CD4-positive, alpha-beta T cell treated with Interferon alpha-2 for 1 hour (primary cell): Measurements from ENCODE around the gene CPS1.

ENCODE experiments used
- DNase-seq, 2 donors: peaks; one replicate each; pipeline ENCODE4 v3.0.0-alpha.2; 2020 to 2022

The CPS1 gene

DNA sequence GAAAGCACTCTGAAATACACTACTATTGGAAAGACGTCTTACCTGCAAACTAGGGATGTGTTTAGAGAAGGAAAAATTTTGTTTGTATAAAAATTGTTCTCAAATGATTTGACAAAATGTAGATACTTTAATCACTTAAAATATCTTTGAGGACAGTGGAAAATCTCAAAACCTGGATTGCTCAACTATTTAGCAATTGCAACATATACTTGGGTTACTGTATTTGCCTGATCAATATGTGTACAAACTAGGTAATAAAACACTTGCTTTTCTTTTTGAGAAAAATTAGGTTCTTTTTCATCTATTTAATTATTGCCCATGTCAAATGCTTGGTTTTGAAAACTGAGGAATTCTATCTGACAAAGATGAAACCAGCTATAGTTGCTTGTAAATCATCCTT, 60.9 kb downstream of the CPS1 start:
- no peak for DNase-seq

- DNase-seq = peak in 1 of 2 donors; percentile 9
Measured at GRCh38 chr2:210617732-210618330, 61.4 kb downstream of the CPS1 start.

DNA sequence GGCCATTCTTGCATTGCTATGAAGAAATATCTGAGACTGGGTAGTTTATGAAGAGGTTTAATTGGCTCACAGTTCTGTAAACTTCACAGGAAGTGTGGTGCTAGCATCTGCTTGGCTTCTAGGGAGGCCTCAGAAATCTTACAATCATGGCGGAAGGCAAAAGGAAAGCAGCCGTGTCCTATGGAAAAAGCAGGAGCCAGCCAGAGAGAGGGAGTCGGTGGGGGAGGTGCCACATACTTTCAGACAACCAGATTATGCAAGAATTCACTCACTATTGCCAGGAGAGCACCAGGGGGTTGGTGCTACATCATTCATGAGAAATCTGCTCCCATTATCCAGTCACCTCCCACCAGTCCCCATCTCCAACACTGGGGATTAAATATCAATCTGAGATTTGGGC, 64.1 kb downstream of the CPS1 start:
- no peak for DNase-seq

GRCh38 chr2:210623506-210623905, 67.1 kb downstream of the CPS1 start:
- DNase-seq = no peak

GRCh38 chr2:210626849-210627248, 70.5 kb downstream of the CPS1 start:
- no peak for DNase-seq

DNA sequence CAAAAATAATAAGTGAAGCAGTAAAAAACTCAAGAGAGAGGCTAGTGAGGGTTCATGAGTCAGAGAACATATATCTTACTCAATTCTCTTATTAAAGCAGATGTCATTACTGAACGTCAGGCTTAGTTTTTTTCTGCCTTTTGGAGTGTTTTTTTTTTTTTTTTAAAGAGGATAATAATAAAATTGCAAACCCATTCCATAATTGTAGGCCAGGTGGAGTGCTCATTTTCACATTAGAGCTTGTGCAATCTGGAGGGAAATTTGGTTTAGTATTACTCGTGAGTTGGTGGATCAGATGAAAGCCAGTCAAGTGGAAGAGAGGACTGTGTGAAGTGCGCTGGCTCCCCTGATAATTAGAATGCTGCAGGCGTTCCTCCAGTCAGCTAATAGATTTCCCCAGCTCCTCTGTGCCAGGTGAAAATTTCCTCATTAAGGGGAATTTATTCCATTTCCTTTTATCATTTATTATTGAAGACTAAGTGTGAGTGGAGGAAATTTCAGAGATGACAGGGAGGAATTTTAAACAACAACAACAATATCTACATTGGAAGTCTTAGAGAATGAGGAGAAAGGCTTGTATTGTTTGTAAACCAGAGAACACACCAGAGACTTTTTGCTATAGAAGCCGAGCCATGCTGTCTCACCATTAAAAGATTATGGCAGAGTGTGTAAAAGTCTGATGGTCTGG, 74.6 kb downstream of the CPS1 start:
- DNase-seq = no peak

DNA sequence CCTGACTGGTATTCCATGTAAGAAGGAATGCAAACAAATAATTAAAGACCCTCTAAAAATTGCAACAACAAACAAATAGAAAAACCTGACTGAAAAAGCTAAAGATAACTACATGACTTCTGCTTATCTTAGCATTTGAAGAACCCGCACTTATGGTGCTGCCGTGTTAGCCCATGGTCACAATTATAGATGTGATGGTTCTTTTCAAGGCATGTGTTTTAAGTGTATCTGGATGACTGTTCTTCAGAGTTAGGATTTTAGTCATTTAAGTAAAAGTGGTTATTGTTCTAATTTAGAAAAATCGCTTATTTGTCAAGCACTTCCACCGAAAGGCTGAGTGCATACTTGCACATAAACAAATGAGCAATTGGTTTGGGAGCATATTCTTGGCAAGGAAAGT, 77.3 kb downstream of the CPS1 start:
- no peak for DNase-seq

- DNase-seq = no peak
Measured at GRCh38 chr2:210635257-210635656, 78.9 kb downstream of the CPS1 start.

- DNase-seq = no peak
Measured at GRCh38 chr2:210642333-210642732, 85.9 kb downstream of the CPS1 start.

GRCh38 chr2:210647151-210647550, 90.8 kb downstream of the CPS1 start:
- no peak for DNase-seq

DNA sequence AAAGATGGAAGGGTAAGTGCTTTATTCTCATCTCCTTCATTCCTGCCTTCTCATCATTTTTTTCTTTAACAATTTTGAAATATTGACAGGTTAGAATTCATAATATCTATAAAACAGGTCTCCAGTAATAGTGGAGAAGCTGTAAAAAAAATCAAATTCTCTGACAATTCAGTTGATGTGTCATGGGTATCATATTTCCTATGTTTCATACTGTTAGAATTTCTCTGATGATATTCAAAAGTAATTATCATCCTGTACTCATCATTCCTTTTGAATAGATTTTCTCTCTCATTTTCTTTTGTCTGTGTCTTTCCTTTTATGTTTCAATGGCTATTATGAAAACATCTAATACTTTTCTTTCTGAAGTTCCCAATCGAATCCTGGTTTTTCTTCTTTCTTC, 97.7 kb downstream of the CPS1 start:
- DNase-seq = no peak

DNA sequence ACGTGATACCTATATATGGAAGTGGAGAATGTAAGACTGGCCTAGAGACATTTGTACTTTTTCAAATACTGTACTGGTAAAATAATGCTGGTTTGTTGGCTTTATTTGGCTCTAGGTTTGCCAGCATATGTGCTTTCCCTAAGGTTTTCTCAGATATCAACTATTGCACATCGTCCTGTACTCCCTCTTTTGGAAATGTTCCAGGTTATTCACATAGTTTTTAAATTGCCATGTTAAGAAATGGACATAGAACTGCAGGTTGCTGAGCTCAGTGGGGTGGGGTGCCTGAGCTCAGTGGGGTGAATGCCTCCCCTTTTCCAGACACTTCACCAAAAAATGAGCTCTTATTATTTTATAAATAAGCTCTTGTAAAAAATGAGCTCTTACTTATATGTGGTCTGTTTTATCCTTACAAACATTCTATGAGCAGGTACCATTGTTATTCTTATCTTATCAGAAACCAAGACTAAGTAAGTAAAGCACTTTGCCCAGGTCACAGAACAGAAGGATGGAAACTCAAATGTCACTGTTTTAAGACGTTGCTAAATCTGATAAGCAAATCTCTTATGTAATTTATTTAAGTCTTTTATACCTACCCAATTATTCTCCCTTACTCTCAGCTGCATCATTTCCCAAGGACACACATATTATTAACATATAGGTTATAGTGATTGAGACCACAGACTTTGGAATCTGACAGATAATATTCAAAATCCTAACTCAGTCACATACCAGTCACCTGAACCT, 99.0 kb downstream of the CPS1 start:
- DNase-seq = no peak

GRCh38 chr2:210657874-210658273, 101.5 kb downstream of the CPS1 start:
- DNase-seq = no peak

GRCh38 chr2:210660751-210661150, 104.4 kb downstream of the CPS1 start:
- DNase-seq = no peak

DNA sequence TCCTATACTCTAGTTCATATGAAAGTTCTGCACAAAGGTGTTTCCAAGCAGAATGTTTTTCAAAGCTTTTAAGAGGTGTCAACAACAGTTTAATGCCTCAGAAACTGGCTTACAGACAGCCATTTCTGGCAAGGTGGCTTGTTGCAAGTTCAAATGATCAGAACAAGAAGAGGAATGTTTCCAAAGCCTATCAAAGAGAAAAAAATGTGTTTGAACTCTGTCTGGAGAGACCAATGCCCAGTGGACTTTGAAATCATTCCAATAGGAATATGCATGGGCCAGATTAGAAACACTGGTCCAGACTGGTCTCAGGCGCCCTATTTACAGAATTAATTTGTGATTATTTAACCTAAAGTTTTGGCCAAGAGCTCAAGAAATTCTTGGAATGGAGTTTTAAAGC, 106.2 kb downstream of the CPS1 start:
- DNase-seq = no peak

DNA sequence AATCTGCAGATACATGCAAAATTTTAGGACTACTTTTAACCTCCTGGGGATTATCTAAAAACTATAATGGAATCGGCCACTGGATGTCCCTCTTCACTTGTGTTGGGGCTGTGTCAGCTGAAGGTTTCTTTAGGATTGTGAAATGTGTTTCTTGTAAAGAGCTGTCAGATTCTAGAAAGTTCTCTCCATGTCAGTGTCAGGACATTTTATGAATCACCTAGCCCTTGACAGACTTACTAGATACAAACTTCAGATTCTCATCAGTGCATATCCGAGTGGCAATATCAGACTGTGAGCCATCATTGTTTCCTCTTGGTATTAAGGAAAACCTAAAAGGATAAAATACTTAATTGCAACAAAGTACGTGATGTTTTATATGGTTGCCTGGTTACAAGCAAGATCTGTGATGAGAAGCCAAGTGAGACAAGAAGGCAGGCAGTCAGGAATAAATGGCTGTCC, 107.3 kb downstream of the CPS1 start:
- DNase-seq = no peak

DNA sequence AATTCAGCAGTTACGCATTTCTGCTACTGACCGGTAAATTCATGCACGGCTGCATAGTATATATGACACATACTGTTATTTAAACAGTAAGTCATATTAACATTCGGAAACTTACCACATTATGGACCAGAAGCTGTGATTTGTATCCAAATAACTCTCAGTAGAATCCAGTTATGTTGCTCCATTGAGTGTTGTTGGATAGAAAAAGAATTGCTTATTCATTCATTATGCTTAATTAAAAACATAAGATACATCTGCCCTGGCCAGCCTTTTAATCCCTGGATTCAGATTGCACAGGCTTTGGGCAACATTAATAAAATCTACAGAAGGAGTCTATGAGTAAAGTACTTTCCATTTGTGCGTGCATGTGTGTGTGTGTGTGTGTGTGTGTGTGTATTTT, 111.3 kb downstream of the CPS1 start:
- DNase-seq = no peak

DNA sequence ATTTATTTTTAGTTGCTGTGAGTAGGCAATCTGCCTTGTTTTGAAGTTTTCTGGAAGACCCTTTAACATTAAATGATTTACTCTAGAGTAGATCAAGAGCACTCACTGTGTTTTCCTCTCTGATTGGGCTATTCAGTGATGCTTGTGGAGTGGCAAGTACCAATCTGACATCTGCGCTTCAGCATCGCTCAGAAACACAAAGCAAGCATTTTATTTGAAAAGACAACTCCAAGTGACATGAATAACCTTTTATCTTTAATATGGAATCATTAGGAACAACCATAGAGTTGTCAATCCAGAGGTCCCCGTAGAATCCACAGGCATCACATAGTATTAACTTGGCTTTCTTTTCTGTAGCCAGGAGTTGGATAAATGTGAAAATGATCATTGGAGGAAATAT, 114.7 kb downstream of the CPS1 start:
- no peak for DNase-seq

DNA sequence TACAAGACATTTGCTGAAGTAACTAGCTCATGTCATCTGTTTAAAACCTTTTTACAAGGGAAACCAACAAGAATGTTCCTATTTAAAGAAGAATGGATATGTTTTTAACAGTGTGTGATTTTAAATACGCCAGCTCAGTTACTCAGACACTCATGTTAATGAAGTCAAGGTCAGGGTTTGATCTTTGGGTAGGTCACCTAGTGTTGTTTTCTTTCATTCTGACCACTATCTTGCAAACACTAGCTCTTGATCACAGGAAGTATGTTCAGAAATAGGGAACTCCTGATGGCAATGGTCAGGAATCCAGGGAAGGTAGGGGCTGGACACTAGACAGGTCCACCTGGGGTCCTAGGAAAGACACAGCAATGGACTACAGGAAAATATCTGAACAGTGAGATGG, 116.7 kb downstream of the CPS1 start:
- no peak for DNase-seq

DNA sequence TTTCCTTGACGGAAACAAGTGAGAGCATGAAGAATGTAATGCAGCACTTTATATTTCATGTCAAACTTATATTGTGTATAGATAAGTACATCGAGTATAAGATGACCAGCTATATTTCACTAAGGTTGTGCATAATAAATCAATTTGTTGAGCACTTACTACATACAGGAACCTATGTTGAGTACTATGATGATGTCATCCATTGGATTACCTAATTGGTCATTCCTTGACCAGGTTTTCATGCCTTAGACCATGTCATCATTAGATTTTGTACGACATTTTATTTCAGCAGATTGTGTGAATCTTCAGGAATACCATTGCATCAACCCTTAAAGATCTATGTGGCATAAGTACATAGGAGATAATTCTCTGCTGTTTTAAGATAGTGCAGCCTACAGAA, 119.7 kb downstream of the CPS1 start:
- no peak for DNase-seq

DNA sequence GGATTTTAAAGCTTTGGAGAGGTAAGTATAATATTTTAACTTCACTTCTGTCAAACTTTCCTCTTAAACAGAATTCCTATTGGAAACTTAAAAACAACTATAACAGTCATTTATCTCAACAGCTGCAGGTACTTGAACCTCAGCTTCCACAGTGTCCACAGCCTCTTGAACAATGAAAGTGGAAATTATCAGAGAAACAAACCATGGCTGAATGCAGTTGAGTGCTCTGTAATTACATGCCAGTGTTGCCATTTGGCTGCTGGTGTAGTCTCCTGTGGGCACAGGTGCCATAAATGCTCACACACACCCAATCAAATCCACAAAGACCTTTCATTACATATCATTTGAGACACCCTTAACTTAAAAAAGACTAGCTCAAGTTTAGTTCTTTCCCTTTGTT, 125.1 kb downstream of the CPS1 start:
- no peak for DNase-seq

DNA sequence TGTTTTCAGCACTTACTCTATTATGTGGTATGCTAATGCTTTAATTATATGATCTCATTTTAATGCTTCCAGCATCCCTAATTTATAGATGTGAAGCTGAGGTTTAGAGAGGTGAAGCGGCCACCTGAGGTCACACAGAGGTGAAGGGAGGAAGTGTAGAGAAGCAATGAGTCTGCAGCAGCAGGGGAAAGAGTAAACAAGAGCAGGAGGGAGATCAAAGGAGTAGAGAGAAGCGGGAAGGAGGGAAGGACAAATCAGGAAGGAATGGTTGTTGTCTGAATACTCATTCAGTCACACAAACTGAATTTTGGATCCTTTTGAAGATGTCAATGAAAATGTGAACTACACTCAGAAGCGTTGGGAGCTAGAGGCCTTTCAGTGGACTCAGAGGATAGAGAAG, 130.0 kb downstream of the CPS1 start:
- no peak for DNase-seq

DNA sequence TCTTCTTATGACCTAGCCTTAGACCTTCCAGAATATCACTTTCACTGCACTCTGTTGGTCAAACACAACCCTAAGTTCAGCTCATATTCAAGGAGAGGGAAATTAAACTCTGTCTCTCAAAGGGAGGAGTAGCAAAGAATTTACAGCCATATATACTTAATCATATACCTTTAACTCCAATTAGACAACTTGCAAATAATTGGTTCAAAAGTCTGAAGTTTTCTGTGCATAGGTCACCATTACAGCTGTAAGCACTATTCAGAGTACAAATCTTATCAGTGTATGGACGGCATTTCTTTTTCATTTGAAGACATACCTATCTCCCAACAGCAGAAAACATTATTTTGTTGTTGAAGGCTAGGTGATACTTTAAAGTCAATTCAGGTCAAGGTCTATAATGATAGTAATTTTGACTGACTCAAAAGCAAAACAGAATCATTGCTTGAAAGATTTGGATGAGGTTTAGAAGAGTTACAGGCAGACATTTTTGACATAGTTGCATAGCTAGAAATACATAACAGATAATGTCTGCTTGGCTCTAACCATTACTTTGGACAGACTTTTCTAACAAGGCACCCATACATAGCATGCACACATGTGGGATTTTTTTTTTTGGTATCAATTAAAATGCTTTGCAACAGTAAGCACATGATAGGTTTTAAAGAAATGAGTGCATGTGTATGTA, 131.5 kb downstream of the CPS1 start:
- DNase-seq = no peak

DNA sequence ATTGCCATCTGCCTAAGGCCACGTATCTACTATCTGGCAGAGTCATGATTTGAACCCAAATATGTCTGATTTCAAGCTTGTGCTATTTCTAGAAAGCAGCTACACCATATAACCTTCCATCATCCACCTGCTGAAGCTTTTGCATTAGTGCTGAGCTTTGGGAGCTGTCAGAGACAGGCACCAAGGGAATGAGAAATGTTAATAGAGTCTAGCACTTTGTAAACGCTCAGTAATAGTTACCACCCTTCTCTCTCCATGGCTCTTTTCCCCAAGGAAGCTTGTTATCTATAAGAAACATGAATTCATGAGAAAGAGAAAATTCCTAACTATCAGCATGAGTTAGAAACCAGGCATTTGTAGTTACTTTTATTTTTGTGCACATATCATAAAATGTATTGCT, 151.5 kb downstream of the CPS1 start:
- no peak for DNase-seq
